ENCODE measurements around the gene SYNJ1.

Gene SYNJ1

DNA sequence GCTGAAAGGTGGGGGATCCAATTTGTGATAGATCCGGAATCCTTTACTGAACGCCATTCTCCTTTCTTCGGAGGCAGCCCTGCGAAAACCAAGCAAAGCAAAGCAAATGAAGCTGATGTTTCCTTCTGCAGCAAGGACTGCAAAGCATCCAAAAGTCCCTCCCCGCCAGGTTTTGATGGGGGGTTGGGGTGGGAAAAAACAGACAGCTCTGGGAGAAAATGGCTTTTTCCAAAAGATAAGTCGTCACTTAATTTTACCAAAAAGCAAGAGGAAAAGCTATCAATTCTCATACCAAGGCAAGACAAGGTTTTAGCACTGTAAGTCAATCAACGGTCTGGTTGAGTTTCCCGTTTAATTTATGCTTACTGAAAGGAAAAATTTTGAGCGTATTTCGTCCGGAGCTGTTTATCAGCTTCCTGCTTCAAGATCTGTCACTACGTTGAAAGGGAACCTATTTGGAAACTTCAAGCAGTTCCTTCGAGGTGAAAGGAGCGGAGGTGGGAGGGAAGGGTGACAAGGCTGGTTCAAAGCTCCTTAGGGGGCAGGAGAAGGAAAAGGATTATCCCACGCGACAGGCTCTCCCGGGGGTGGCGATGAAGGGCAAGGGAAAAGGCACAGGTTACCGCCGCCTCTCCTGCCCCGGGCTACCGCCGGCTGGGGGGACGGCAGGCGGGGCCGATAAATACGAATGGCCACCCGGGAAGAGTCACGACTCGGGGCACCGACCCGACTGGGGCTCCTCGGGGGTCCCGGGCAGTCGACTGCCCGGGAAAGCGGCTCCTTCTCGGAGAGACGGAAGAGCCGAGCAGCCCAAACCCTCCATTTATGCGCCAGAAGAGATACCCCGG lies 750 bp downstream of the SYNJ1 start:
- TF ChIP-seq, protein P1, sequence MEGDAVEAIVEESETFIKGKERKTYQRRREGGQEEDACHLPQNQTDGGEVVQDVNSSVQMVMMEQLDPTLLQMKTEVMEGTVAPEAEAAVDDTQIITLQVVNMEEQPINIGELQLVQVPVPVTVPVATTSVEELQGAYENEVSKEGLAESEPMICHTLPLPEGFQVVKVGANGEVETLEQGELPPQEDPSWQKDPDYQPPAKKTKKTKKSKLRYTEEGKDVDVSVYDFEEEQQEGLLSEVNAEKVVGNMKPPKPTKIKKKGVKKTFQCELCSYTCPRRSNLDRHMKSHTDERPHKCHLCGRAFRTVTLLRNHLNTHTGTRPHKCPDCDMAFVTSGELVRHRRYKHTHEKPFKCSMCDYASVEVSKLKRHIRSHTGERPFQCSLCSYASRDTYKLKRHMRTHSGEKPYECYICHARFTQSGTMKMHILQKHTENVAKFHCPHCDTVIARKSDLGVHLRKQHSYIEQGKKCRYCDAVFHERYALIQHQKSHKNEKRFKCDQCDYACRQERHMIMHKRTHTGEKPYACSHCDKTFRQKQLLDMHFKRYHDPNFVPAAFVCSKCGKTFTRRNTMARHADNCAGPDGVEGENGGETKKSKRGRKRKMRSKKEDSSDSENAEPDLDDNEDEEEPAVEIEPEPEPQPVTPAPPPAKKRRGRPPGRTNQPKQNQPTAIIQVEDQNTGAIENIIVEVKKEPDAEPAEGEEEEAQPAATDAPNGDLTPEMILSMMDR (IDR thresholded peaks at IDR 0.05; ENCODE audit: insufficient read depth, low read depth, low read length, missing control alignments): no peak
- peak; percentile 30 for DNase-seq (ENCODE audit: low read depth)
- peak overlapping the region; percentile 92 for H3K4me3 ChIP-seq (ENCODE audit: low read length)

DNA sequence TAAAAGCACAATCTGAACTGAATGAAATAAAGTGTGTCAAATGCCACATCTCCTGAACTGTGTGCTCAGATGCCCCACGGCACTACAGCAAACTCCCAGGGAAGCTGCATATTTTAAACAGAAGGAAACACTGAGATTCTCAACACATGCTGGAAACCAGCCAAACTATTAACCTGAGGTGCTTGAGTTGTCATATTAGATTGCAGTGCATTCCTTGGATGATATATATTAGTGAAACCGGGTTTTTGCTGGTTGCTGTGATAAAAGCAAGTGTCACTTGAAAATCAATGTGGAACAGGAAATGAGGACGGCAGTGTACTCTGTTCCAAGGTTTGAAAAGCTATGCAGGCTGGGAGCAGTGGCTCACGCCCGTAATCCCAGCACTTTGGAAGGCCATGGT lies 8.7 kb downstream of the SYNJ1 start:
- DNase-seq (ENCODE audit: low read depth): peak; percentile 30
- H3K4me3 ChIP-seq (ENCODE audit: low read length): no peak overlapping the region
- TF ChIP-seq, protein P1 (IDR thresholded peaks at IDR 0.05; ENCODE audit: insufficient read depth, low read depth, low read length, missing control alignments): no peak

DNA sequence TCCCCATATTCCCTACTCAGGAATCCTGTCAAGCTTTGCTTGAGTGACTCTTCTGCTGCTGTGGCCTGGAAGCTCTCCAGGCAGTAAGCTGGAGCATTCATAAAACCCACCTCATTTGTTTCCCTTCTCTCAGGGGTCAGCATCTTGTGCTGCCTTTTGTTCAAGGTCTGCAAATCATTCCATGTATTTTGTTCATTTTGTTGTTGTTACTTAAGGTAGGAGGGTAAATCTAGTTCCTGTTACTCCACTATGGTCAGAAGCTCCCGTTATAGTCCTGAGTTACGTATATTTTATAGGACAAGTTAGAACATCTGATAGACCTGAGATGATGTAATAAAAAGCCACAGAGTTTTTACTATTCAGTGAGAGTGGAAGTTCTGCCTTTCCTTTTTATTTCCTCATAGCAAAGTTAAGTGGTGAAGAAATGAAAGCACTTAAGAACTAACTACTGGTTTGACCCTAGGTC lies 9.9 kb downstream of the SYNJ1 start:
- TF ChIP-seq, protein P1 (IDR thresholded peaks at IDR 0.05; ENCODE audit: insufficient read depth, low read depth, low read length, missing control alignments): no peak
- DNase-seq (ENCODE audit: low read depth): peak; percentile 59
- H3K4me3 ChIP-seq (ENCODE audit: low read length): no peak overlapping the region

DNA sequence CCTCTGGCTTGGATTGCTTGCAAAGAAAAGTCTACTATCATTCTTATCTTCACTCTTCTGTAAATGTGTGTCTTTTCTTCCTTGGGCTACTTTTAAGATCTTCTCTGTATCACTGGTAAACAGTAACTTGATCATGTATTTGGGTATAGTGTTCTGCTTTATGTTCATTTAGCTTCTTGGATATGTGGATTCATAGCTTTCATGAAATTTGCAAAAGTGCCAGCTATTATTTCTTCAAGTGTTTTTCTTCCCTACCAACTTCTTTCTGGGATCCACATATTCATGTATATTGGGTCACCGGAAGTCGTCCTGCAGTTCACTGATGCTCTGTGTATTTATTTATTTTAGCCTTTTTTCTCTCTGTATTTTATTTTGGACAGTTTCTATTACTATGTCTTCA lies 11.3 kb downstream of the SYNJ1 start:
- H3K4me3 ChIP-seq (ENCODE audit: low read length): no peak overlapping the region
- TF ChIP-seq, protein P1 (IDR thresholded peaks at IDR 0.05; ENCODE audit: insufficient read depth, low read depth, low read length, missing control alignments): no peak
- DNase-seq (ENCODE audit: low read depth): no peak

DNA sequence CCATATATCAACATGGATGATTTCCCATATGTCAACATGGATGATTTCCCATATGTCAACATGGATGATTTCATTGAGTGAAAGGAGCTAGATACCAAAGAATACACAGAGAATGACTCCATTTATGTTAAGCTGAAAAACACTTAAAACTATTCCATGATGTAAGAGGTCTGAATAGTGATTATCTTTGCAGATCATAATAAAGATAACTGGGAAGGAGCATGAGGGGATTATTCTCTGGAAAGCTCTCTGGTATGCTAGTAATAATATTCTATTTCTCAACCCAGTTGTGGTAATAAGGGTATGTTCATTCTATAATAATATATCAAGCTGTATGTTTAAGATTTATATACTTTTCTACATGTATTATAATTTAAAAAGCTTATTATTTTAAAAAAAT lies 14.1 kb downstream of the SYNJ1 start:
- no peak overlapping the region for H3K4me3 ChIP-seq (ENCODE audit: low read length)
- TF ChIP-seq, protein P1 (IDR thresholded peaks at IDR 0.05; ENCODE audit: insufficient read depth, low read depth, low read length, missing control alignments): no peak
- DNase-seq (ENCODE audit: low read depth): no peak

DNA sequence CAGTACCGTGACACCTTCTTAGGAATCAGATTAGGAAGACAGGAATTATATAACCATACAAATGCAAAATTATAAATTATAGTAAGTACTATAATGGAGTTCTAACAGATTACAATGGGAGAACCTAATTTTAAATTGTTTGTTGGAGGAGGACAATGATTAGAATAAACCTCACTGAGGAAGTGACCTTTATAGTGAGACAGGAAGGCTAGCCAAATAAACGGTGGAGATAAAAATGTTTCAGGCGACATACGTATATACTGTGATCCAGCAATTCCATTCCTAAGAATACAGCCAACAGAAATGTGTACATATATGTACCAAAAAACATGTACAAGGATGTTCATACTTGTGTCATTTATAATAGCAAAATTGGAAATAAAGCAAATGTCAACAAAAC lies 15.2 kb downstream of the SYNJ1 start:
- TF ChIP-seq, protein P1 (IDR thresholded peaks at IDR 0.05; ENCODE audit: insufficient read depth, low read depth, low read length, missing control alignments): no peak

DNA sequence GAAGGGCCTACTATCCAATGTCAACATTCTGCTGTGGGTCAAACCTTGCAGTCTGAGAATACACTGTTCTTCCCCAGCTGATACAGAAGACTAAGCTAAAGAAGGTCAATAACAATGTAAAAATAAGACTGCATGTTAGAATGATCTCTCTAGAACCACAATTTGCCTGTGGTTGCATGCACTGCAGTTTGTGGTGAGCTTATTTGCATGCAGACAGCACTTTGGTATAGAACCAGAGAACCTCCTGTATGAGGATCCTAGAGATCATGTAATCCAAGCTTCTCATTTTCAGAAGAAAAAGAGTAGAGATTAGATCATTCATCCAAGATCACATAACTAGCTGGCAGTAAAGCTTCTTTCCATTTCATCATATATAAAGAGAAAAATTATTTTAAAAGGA lies 15.8 kb downstream of the SYNJ1 start:
- TF ChIP-seq, protein P1 (IDR thresholded peaks at IDR 0.05; ENCODE audit: insufficient read depth, low read depth, low read length, missing control alignments): no peak
- DNase-seq (ENCODE audit: low read depth): no peak
- H3K4me3 ChIP-seq (ENCODE audit: low read length): no peak overlapping the region

More for the DNA sequence above, 15.2 kb downstream of the SYNJ1 start:
- H3K4me3 ChIP-seq (ENCODE audit: low read length): no peak overlapping the region
- DNase-seq (ENCODE audit: low read depth): no peak
